Calu3 (cell line): ENCODE data around the gene PARD3. TPM values are rescaled to one million over a fixed set of nuclear protein-coding genes. Genes with fewer than 3 reads are reported as not detected.

Source experiments
- BruUV-seq: library from RNA; stranded (reverse); fragments of 400-500 nt; replicated peaks from 2 replicates; lab custom pipeline; 2021; lab: Mats Ljungman, UMichigan
- CTCF ChIA-PET: fragments of 300-600 bp; sonication (Branson Sonifier 250); formaldehyde crosslinking; loops from one replicate; lab custom pipeline; 2022; ENCODE audit warnings: antibody characterized with exemption; lab: Charles Lee
- DNase-seq: peaks from one replicate; pipeline ENCODE4 v3.0.0; 2022
- H3K27ac Mint-ChIP-seq: one replicate; pipeline ENCODE4 v1.8.0; 2022; ENCODE audit warnings: mixed read lengths; ENCODE audit not compliant: unreplicated experiment
- H3K27me3 Mint-ChIP-seq: one replicate; pipeline ENCODE4 v1.8.0; 2022; ENCODE audit warnings: mixed read lengths; ENCODE audit not compliant: unreplicated experiment
- H3K36me3 Mint-ChIP-seq: one replicate; pipeline ENCODE4 v1.8.0; 2022; ENCODE audit warnings: mild to moderate bottlenecking, moderate library complexity, mixed read lengths; ENCODE audit not compliant: insufficient read depth, unreplicated experiment
- H3K4me1 Mint-ChIP-seq: one replicate; pipeline ENCODE4 v1.8.0; 2022; ENCODE audit warnings: mild to moderate bottlenecking, low read depth, mixed read lengths; ENCODE audit not compliant: unreplicated experiment
- H3K4me3 Mint-ChIP-seq: one replicate; pipeline ENCODE4 v1.8.0; 2022; ENCODE audit warnings: mild to moderate bottlenecking, low read depth, moderate library complexity, mixed read lengths; ENCODE audit not compliant: unreplicated experiment
- H3K9me3 Mint-ChIP-seq: one replicate; pipeline ENCODE4 v1.8.0; 2022; ENCODE audit warnings: low read depth, mixed read lengths; ENCODE audit not compliant: unreplicated experiment
- intact Hi-C: fragments of 100-400 bp; cut with micrococcal nuclease; formaldehyde crosslinking; loops from one replicate; pipeline ENCODE4 v1.10.0; 2022; ENCODE audit not compliant: unreplicated experiment
- total RNA-seq: library from RNA; stranded (reverse); gene quantifications from 2 replicates; pipeline ENCODE4 v1.2.3, GENCODE V29; 2022
- TF ChIP-seq, protein P1 (sequence below): fragments of 200-600 bp; IDR thresholded peaks from one replicate; pipeline ENCODE4 v1.8.0; 2022; ENCODE audit warnings: antibody characterized with exemption; ENCODE audit not compliant: unreplicated experiment

The PARD3 gene
- total RNA-seq, 1 experiment from 2014 or later, result 62.4 TPM

DNA sequence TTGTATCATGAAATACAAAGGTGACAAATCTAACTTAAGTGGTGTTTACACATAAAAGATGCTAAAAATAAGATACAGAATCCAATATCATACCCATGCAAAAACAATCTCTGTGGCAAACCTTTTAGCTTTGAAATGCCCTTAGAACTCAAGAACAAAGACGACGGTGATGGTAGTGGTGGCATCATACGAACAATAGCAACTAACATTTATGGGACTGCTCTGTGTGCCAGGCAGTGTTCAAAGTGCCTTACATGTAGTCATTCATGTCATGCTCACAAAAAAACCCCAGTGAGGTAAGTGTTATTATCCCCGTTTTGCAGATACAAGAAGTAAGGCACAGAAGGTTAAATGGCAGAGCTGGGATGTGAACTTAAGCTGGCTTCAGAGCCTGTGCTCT lies 563.9 kb downstream of the PARD3 start:
- no TSS peak for BruUV-seq
- TF ChIP-seq, protein P1, sequence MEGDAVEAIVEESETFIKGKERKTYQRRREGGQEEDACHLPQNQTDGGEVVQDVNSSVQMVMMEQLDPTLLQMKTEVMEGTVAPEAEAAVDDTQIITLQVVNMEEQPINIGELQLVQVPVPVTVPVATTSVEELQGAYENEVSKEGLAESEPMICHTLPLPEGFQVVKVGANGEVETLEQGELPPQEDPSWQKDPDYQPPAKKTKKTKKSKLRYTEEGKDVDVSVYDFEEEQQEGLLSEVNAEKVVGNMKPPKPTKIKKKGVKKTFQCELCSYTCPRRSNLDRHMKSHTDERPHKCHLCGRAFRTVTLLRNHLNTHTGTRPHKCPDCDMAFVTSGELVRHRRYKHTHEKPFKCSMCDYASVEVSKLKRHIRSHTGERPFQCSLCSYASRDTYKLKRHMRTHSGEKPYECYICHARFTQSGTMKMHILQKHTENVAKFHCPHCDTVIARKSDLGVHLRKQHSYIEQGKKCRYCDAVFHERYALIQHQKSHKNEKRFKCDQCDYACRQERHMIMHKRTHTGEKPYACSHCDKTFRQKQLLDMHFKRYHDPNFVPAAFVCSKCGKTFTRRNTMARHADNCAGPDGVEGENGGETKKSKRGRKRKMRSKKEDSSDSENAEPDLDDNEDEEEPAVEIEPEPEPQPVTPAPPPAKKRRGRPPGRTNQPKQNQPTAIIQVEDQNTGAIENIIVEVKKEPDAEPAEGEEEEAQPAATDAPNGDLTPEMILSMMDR, result no peak
- intact Hi-C loops, result no loop called here
- H3K27me3 Mint-ChIP-seq, result no peaks in the 10 kb centered on the region
- H3K4me1 Mint-ChIP-seq, result peaks cover 15% of the 10 kb centered on the region
- H3K27ac Mint-ChIP-seq, result no peak overlapping the region
- CTCF ChIA-PET, result interaction anchor here (0.6 kb wide), 1 partner anchor 1159 kb away, joined by 3 read pairs; no protein-coding TSS in a partner anchor
- no peak overlapping the region for H3K4me3 Mint-ChIP-seq
- no peak for DNase-seq
- H3K9me3 Mint-ChIP-seq, result no peaks in the 10 kb centered on the region
- H3K36me3 Mint-ChIP-seq, result no peaks in the 10 kb centered on the region

DNA sequence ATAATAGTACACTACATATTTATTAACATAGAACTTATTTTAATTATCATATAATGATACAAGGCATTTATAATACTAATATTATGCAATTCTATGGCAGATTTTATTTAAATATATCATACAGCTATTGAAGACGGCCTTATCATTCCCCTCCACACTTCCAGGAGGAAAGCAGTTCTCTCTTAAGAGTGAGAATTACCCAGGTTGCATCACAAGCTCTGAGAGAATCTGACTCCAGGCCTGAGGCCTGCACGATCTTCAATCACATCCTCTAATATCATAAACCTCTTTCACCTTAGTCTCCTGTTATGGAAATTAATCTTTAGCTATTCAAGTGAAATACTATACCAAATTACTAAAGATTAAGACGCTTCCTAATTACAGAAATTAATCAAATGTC lies 564.4 kb downstream of the PARD3 start:
- no peak for DNase-seq
- no peak overlapping the region for H3K4me3 Mint-ChIP-seq
- peaks cover 15% of the 10 kb centered on the region for H3K4me1 Mint-ChIP-seq
- intact Hi-C loops, result no loop called here
- CTCF ChIA-PET, result interaction anchor here (0.6 kb wide), 1 partner anchor 1158 kb away, joined by 3 read pairs; no protein-coding TSS in a partner anchor
- TF ChIP-seq, protein P1, result no peak
- no TSS peak for BruUV-seq
- H3K27ac Mint-ChIP-seq, result no peak overlapping the region
- H3K36me3 Mint-ChIP-seq, result no peaks in the 10 kb centered on the region
- no peaks in the 10 kb centered on the region for H3K27me3 Mint-ChIP-seq
- H3K9me3 Mint-ChIP-seq, result no peaks in the 10 kb centered on the region

DNA sequence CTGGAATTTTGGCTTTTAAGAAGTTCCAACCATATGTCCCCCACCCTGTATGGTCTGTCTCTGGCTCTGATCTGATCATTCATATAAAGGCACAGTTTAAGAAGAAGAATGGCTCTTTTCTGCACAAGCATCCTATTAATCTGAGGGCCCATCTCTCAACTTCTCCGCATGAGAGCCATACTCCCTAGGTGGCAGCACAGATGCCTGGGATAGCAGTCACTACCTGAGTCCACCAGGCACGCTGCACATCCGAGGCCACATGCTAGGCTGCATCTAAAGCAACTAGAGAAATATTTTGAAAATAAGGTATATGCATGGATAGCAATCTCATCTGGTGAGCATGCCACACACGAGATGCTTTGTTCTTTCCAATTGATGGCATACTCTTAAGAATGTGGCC lies 565.5 kb downstream of the PARD3 start:
- Mint-ChIP-seq H3K4me1 (peaks cover 6% of the 10 kb centered on the region), H3K27ac (no peak overlapping the region), H3K27me3 (no peaks in the 10 kb centered on the region), H3K4me3 (no peak overlapping the region), H3K9me3 (no peaks in the 10 kb centered on the region), H3K36me3 (no peaks in the 10 kb centered on the region)
- TF ChIP-seq, protein P1, result no peak
- BruUV-seq, result no TSS peak
- intact Hi-C loops, result no loop called here
- CTCF ChIA-PET, result no interaction called here
- no peak for DNase-seq

DNA sequence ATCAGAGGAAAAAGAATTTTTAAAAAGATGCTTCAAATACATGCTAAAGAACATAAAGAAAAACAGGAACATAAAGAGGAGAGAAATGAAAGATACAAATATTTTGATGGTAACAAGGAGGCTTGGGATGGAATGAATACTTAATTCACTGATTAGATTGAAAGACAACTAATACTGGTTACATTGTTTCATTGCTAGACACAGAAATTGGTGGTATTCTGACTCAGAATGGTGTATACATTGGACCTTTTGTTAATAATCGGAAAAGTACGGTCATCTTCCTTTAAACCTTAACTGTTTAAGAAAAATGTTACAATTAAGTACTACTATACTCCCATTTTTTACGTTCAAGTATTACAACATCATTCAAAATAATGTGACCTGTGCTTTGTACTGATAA lies 567.5 kb downstream of the PARD3 start:
- H3K27ac Mint-ChIP-seq, result no peak overlapping the region
- TF ChIP-seq, protein P1, result no peak
- no peak overlapping the region for H3K4me3 Mint-ChIP-seq
- H3K27me3 Mint-ChIP-seq, result no peaks in the 10 kb centered on the region
- no peaks in the 10 kb centered on the region for H3K4me1 Mint-ChIP-seq
- no peak for DNase-seq
- no peaks in the 10 kb centered on the region for H3K36me3 Mint-ChIP-seq
- intact Hi-C loops, result no loop called here
- CTCF ChIA-PET, result interaction anchor here (0.6 kb wide), 1 partner anchor 62 kb away, joined by 4 read pairs; no protein-coding TSS in a partner anchor
- H3K9me3 Mint-ChIP-seq, result no peaks in the 10 kb centered on the region
- no TSS peak for BruUV-seq
